ENCODE measurements around the gene GRIA1.

The GRIA1 gene

GRCh38 chr5:153655201-153655510, 164.7 kb downstream of the GRIA1 start:
- no peak overlapping the region for H3K4me3 ChIP-seq (ENCODE audit: low read depth, low read length)
- no peaks in the 10 kb centered on the region for H3K79me2 ChIP-seq (ENCODE audit: control insufficient read depth, insufficient read depth, low read length, unreplicated experiment)
- no peak overlapping the region for H3K27ac ChIP-seq (ENCODE audit: low read depth, low read length)
- H3K36me3 ChIP-seq (ENCODE audit: insufficient read depth, low read length): no peaks in the 10 kb centered on the region
- H2AFZ ChIP-seq (ENCODE audit: low read length, unreplicated experiment): no peak overlapping the region
- no peaks in the 10 kb centered on the region for H3K27me3 ChIP-seq (ENCODE audit: insufficient read depth, low read length)
- H3K4me1 ChIP-seq (ENCODE audit: control insufficient read depth, insufficient read depth, low read length, unreplicated experiment): peaks cover 4% of the 10 kb centered on the region

DNA sequence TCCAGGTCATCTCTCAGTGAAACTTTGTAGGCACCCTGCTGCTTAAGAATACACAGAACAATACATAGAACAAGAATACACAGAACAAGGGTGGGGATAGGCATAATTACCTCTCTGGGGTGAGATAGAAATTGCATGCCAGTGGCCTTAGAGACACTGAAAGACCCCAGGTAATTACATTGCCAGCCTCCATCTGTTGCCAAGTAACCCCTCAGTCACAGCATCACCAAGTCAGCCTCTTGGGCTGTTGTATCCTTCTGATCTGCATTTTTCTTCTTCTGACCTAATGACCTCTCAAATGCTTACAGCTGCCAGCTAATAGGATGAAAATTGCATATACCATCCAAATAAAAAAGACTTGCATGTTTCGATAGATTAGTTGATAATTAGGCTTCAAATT, 167.7 kb downstream of the GRIA1 start:
- H3K4me1 ChIP-seq (ENCODE audit: control insufficient read depth, insufficient read depth, low read length, unreplicated experiment): peaks cover 4% of the 10 kb centered on the region
- no peaks in the 10 kb centered on the region for H3K79me2 ChIP-seq (ENCODE audit: control insufficient read depth, insufficient read depth, low read length, unreplicated experiment)
- no peak overlapping the region for H3K27ac ChIP-seq (ENCODE audit: low read depth, low read length)
- H3K36me3 ChIP-seq (ENCODE audit: insufficient read depth, low read length): no peaks in the 10 kb centered on the region
- H3K27me3 ChIP-seq (ENCODE audit: insufficient read depth, low read length): no peaks in the 10 kb centered on the region
- no peak overlapping the region for H3K4me3 ChIP-seq (ENCODE audit: low read depth, low read length)
- no peak overlapping the region for H2AFZ ChIP-seq (ENCODE audit: low read length, unreplicated experiment)

DNA sequence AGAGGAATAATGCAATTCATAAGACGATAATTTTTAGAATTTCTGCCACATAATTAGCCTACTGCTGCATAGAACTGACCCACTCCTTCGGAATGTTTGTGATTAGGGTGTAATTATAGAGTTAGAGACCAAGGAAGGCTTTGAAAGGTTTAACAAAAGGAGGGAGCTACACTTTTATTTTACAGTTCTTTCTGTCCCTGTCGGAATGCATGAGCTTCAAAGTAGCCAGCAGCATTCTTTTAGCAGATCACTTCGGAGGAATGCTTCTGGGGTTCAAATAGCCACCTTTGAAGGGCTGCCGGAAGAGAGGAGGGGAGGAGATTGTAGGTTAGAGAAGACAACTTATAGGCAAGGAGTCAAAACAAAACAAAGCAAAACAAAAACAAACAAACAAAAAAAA, 168.1 kb downstream of the GRIA1 start:
- Histone ChIP-seq H3K27ac (ENCODE audit: low read depth, low read length) (no peak overlapping the region), H3K36me3 (ENCODE audit: insufficient read depth, low read length) (no peaks in the 10 kb centered on the region), H3K27me3 (ENCODE audit: insufficient read depth, low read length) (no peaks in the 10 kb centered on the region), H3K4me3 (ENCODE audit: low read depth, low read length) (no peak overlapping the region), H3K79me2 (ENCODE audit: control insufficient read depth, insufficient read depth, low read length, unreplicated experiment) (no peaks in the 10 kb centered on the region), H3K4me1 (ENCODE audit: control insufficient read depth, insufficient read depth, low read length, unreplicated experiment) (peaks cover 4% of the 10 kb centered on the region), H2AFZ (ENCODE audit: low read length, unreplicated experiment) (no peak overlapping the region)

DNA sequence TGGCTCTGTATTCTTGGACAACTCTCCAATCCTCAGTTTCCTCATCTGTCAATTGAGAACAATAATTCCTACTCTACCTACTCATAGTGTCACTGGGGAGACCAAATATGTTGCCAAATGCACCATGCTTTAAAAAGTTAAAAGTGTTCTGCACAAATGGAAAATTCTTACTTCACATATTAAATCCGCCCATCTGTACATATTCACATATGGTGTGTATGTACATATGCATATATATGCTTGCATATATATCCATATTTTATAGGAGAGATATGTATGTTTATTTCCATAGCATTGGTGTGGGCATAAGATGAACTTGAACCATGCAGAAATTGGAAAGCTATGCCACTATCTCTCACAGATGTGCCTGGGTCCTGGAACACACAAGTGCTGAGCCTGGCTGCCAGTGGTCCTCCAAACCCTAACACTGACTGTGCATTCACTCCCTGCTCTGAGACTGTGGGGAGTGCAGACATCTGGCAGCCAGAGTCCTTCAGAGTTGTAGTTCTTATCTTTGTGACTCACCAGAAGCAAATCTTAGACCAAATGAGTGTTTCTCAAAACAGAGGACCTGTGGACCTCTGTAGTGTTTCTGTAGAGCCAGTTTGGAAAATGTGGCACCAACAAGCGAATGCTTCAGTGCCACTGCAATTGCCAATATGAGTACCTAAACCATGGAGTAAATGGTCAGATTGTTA, 168.7 kb downstream of the GRIA1 start:
- no peaks in the 10 kb centered on the region for H3K79me2 ChIP-seq (ENCODE audit: control insufficient read depth, insufficient read depth, low read length, unreplicated experiment)
- H3K4me1 ChIP-seq (ENCODE audit: control insufficient read depth, insufficient read depth, low read length, unreplicated experiment): peaks cover 4% of the 10 kb centered on the region
- H3K27ac ChIP-seq (ENCODE audit: low read depth, low read length): no peak overlapping the region
- H3K36me3 ChIP-seq (ENCODE audit: insufficient read depth, low read length): no peaks in the 10 kb centered on the region
- no peak overlapping the region for H3K4me3 ChIP-seq (ENCODE audit: low read depth, low read length)
- H2AFZ ChIP-seq (ENCODE audit: low read length, unreplicated experiment): no peak overlapping the region
- no peaks in the 10 kb centered on the region for H3K27me3 ChIP-seq (ENCODE audit: insufficient read depth, low read length)

DNA sequence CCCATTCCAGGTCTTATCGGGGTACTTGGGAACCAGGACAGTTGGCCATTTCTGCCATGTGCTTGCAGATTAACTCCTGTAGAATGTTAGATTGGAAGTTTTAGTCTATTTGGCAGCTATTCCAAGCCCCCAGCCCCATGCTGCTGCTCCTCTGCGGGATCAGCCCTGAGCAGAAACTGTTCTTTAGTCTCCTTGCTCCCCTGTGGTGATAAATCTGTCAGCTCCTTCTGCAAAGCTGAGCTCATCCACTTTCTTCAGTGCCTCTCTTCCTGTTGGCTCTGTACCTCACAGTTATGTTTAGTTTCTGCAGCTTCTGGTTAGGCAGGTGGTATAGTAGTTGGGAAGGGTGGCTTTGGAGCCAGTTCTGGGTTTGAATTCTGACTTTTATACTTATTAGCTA, 170.4 kb downstream of the GRIA1 start:
- H3K79me2 ChIP-seq (ENCODE audit: control insufficient read depth, insufficient read depth, low read length, unreplicated experiment): no peaks in the 10 kb centered on the region
- no peak overlapping the region for H3K27ac ChIP-seq (ENCODE audit: low read depth, low read length)
- H3K36me3 ChIP-seq (ENCODE audit: insufficient read depth, low read length): no peaks in the 10 kb centered on the region

GRCh38 chr5:153661897-153662296, 171.4 kb downstream of the GRIA1 start:
- Histone ChIP-seq H3K4me3 (ENCODE audit: low read depth, low read length) (no peak overlapping the region), H3K27ac (ENCODE audit: low read depth, low read length) (no peak overlapping the region), H3K4me1 (ENCODE audit: control insufficient read depth, insufficient read depth, low read length, unreplicated experiment) (peaks cover 4% of the 10 kb centered on the region), H2AFZ (ENCODE audit: low read length, unreplicated experiment) (no peak overlapping the region), H3K36me3 (ENCODE audit: insufficient read depth, low read length) (no peaks in the 10 kb centered on the region), H3K79me2 (ENCODE audit: control insufficient read depth, insufficient read depth, low read length, unreplicated experiment) (no peaks in the 10 kb centered on the region), H3K27me3 (ENCODE audit: insufficient read depth, low read length) (no peaks in the 10 kb centered on the region)

More for the DNA sequence above, 170.4 kb downstream of the GRIA1 start:
- Histone ChIP-seq H3K4me3 (ENCODE audit: low read depth, low read length) (no peak overlapping the region), H2AFZ (ENCODE audit: low read length, unreplicated experiment) (no peak overlapping the region), H3K4me1 (ENCODE audit: control insufficient read depth, insufficient read depth, low read length, unreplicated experiment) (peaks cover 4% of the 10 kb centered on the region), H3K27me3 (ENCODE audit: insufficient read depth, low read length) (no peaks in the 10 kb centered on the region)

- H3K27ac ChIP-seq (ENCODE audit: low read depth, low read length): no peak overlapping the region
Observed at GRCh38 chr5:153670101-153670500, 179.6 kb downstream of the GRIA1 start.

GRCh38 chr5:153671653-153672346, 181.3 kb downstream of the GRIA1 start:
- Histone ChIP-seq H2AFZ (ENCODE audit: low read length, unreplicated experiment) (no peak overlapping the region), H3K4me1 (ENCODE audit: control insufficient read depth, insufficient read depth, low read length, unreplicated experiment) (no peaks in the 10 kb centered on the region), H3K36me3 (ENCODE audit: insufficient read depth, low read length) (no peaks in the 10 kb centered on the region), H3K27ac (ENCODE audit: low read depth, low read length) (no peak overlapping the region), H3K4me3 (ENCODE audit: low read depth, low read length) (no peak overlapping the region), H3K79me2 (ENCODE audit: control insufficient read depth, insufficient read depth, low read length, unreplicated experiment) (no peaks in the 10 kb centered on the region), H3K27me3 (ENCODE audit: insufficient read depth, low read length) (no peaks in the 10 kb centered on the region)

More at GRCh38 chr5:153670101-153670500, 179.6 kb downstream of the GRIA1 start:
- Histone ChIP-seq H3K27me3 (ENCODE audit: insufficient read depth, low read length) (no peaks in the 10 kb centered on the region), H3K4me3 (ENCODE audit: low read depth, low read length) (no peak overlapping the region), H3K79me2 (ENCODE audit: control insufficient read depth, insufficient read depth, low read length, unreplicated experiment) (no peaks in the 10 kb centered on the region), H2AFZ (ENCODE audit: low read length, unreplicated experiment) (no peak overlapping the region), H3K4me1 (ENCODE audit: control insufficient read depth, insufficient read depth, low read length, unreplicated experiment) (no peaks in the 10 kb centered on the region), H3K36me3 (ENCODE audit: insufficient read depth, low read length) (no peaks in the 10 kb centered on the region)

GRCh38 chr5:153672347-153673090, 182.0 kb downstream of the GRIA1 start:
- no peaks in the 10 kb centered on the region for H3K36me3 ChIP-seq (ENCODE audit: insufficient read depth, low read length)
- no peaks in the 10 kb centered on the region for H3K4me1 ChIP-seq (ENCODE audit: control insufficient read depth, insufficient read depth, low read length, unreplicated experiment)
- no peak overlapping the region for H3K27ac ChIP-seq (ENCODE audit: low read depth, low read length)
- no peaks in the 10 kb centered on the region for H3K27me3 ChIP-seq (ENCODE audit: insufficient read depth, low read length)
- no peaks in the 10 kb centered on the region for H3K79me2 ChIP-seq (ENCODE audit: control insufficient read depth, insufficient read depth, low read length, unreplicated experiment)
- H2AFZ ChIP-seq (ENCODE audit: low read length, unreplicated experiment): no peak overlapping the region
- no peak overlapping the region for H3K4me3 ChIP-seq (ENCODE audit: low read depth, low read length)

- Histone ChIP-seq H3K4me1 (ENCODE audit: control insufficient read depth, insufficient read depth, low read length, unreplicated experiment) (no peaks in the 10 kb centered on the region), H2AFZ (ENCODE audit: low read length, unreplicated experiment) (no peak overlapping the region), H3K27ac (ENCODE audit: low read depth, low read length) (no peak overlapping the region), H3K27me3 (ENCODE audit: insufficient read depth, low read length) (no peaks in the 10 kb centered on the region), H3K4me3 (ENCODE audit: low read depth, low read length) (no peak overlapping the region), H3K36me3 (ENCODE audit: insufficient read depth, low read length) (no peaks in the 10 kb centered on the region), H3K79me2 (ENCODE audit: control insufficient read depth, insufficient read depth, low read length, unreplicated experiment) (no peaks in the 10 kb centered on the region)
Observed at GRCh38 chr5:153674356-153674755, 183.9 kb downstream of the GRIA1 start.

DNA sequence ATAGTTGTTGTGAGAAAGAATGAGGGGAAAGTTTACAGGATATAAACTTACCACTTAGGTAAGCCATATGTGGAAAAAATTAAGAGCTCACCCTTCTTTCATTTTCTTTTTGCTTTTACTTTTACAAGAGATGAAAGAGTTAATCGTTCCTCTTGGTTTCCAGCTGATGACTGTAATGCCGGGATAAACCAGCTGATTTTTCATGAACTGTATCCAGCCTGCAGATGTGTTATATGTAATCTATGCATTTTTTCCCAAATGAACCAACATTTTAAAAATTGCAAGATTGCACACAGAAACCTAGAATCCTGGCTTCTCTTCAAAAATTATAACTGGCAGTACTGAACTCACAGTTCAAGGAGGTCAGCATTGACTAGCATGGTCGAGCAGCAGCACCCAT, 185.9 kb downstream of the GRIA1 start:
- H2AFZ ChIP-seq (ENCODE audit: low read length, unreplicated experiment): no peak overlapping the region
- no peak overlapping the region for H3K27ac ChIP-seq (ENCODE audit: low read depth, low read length)
- no peaks in the 10 kb centered on the region for H3K27me3 ChIP-seq (ENCODE audit: insufficient read depth, low read length)
- no peaks in the 10 kb centered on the region for H3K36me3 ChIP-seq (ENCODE audit: insufficient read depth, low read length)
- H3K4me1 ChIP-seq (ENCODE audit: control insufficient read depth, insufficient read depth, low read length, unreplicated experiment): no peaks in the 10 kb centered on the region
- no peak overlapping the region for H3K4me3 ChIP-seq (ENCODE audit: low read depth, low read length)
- H3K79me2 ChIP-seq (ENCODE audit: control insufficient read depth, insufficient read depth, low read length, unreplicated experiment): no peaks in the 10 kb centered on the region
